Measurements from ENCODE around the gene TSPAN9.

The TSPAN9 gene

DNA sequence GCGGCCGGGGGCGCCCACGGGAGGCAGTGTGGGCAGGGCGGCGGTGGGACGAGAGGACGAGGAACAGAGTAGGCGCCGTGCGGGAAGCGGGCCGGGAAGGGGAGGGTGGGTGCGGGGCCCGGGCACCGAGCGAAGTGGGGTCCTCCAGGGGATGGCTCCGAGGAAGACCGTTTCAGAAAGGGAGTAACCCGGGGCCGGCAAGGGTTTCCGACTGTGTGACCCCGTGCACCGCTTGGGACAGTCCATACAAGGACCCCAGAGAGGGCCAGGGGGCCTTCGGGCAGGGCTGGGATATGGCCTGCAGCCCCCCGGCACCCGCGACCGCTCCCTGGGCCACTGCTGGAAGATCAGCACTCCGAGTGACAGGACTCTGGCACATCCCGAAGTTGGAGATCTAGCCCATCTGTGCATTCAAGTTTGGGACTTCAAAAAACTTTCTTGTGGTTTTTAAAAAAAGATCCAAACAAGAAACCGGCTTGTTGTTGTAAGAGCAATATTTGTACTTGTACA, 448 bp downstream of the TSPAN9 start:
- no peak for DNase-seq (ENCODE audit: low read depth)

DNA sequence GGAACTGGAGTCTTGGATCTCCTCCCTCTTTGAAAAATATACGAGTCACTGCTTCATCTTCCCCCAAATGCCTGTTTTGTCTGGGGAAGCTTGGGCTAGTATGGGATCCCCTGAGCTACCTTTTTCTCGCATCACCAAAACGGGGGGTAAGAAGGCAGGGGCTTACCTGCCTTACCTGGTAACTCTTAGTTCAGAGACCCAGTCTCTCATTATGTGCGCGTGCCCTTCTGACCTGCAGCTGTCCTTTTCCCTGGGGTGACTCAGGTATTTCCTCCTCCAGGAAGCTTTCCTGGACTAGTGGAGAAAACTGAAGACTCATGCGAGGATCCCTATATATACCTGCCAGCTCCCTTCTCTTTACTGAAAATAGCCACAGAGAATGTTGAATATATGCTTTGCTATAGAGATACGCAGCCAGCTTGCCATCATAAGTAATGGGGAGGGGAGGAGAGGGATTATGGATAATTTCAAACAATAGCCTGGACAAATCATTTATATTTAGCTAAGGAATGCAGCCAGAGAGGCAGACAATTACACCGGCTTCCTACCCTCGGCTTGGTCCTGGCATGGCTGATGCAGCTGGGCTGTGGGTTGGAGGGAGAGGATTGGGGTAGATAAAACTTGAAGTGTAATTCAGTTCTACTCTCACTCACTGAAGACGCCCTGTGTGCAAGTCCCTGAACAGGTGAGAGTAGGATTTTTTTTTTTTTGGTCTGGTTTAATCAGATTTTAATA, 1.1 kb downstream of the TSPAN9 start:
- no peak for DNase-seq (ENCODE audit: low read depth)

DNA sequence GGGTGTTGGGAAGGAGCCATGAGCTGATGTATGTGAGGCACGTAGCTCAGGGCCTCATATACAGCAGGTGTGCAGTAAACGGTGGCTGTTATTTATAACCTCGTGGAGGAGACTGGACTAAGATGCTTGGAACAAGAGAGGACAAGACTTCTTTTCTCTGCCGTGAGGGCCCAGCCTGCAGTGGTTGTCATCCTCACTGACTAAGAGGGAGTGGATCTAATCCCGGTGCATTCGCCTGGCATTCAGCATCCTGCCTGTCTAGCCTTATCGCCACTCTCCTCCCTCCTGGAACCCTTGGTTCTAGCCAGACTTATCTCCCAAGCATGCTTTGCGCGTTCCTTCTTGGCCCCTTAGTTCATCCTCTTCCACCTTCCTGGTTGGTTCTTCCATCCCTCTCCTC, 3.9 kb downstream of the TSPAN9 start:
- no peak for DNase-seq (ENCODE audit: low read depth)

DNA sequence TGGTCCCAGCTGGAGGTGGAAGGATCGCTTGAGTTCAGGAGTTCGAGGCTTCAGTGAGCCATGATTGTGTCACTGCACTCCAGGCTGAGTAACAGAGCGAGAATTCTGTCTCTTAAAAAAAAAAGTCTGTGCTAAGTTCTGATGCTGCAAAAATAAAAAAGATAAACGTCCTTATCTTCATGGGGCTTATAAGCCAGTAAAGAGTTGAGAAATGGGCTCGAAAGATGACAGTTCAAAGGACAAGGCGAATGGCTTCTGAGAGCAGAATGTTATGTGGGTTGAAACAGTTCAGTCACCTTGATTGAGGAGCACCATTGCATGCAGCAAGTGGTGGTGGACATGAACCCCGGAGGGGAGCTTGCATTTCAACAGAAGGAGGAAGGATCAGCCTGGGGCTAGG, 4.7 kb downstream of the TSPAN9 start:
- DNase-seq (ENCODE audit: low read depth), result no peak

DNA sequence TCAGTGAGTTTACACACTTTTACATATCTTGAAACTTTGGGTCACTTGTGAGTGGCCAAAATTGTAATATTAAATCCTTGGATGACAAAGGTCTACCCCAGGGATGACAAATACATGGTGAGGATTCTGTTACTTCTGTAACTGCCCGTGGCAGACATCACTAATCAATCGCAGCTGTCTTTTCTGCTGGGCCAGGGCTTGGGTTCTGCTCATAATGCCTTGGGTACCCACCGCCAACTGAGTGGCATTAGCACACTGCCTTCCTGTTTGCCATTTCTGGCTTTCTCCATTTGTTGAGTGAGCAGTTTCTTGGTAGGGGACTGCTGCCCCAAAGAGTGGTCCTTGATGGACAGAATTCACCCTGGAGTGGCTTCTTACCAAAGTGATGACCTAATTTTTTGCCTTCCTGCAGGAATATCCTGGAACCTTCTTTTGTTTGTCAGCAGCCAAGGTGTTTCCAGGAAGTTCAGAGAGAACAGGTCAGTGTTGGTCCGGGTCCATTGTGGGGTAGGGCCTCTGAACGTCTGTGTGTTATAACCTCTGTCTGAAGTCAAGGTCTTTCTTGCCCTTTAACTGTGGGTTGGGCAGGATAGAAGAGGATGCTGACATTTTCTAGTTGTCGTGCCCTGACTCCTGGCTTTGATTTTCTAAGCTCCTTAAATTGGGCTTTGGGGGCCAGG, 6.2 kb downstream of the TSPAN9 start:
- DNase-seq (ENCODE audit: low read depth), result no peak

DNA sequence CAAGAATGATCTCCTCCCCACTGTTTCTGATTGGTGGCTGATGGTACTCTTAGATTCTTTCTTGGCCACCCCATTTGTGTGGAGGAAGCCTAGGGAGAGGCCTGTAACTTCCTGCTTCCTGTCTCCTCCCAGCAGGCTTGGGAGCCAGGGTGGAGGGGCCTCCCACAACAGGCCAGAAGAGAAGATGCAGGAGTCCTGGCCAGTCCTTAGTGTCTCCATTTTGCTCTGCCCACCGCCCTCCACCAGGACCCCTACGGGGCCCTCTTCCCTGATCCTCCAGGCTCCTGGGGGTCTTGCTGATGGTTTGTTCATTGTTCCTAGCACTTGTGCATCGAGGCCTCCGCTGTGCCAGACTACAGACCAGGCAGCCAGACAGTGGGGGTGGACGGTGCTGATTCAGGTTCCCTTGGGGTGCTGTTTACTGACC, 6.8 kb downstream of the TSPAN9 start:
- no peak for DNase-seq (ENCODE audit: low read depth)

DNA sequence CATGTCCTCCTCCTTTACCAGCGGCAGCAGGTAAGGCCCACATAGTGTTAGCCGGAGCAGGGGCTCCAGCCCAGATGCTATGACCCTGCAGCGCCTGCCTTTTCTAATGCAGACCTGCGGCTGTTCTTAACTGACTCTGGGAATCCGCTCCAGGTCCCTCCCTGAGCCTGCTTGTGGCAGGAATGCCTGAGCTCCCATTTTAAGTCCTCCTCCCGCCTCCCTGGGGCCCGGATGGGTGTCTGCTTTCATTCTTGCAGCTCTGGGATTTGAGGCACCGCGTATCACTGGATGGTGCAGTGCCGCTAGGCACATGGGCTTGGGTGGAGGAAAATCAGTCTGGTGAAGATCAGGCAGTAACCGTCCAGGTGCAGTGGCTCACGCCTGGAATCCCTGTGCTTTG, 7.6 kb downstream of the TSPAN9 start:
- DNase-seq (ENCODE audit: low read depth), result no peak

DNA sequence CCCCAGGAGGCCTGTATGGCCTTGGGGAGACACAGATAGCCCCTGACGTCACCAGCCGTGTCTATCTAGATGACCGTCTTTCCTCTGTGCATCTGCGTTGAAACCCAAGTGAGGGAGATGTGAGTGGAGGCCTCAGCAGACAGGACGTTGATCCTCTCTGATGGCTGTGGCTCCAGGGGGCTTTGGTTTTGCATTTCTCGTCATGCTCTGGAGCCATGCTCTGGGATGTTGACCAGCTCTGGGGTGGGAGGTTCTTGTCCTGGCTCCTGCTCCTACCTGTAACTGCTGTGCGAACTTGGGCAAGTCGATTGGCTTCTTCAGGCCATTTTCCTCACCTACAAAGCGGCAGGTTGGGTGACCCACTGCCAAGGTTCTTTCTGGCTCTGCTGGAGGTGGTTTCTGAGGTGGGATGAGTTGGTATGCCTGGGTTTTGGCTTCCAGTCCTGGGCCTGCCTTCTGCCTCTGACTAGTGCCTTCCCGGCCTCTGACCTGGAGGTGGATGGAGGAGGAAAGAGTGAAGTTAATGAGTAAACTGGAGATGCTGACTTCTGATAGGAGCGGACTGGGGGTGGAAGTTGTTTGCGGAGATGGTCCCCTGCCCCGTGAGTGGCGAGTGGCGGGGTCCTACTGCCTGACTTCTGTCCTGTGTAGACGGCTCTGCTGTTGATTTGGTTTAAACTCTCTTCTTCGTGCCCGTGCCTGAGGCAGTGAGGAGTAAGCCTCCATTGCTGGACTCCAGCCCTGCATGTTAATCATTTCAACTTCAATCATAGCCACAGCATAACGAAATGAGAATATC, 8.4 kb downstream of the TSPAN9 start:
- no peak for DNase-seq (ENCODE audit: low read depth)

DNA sequence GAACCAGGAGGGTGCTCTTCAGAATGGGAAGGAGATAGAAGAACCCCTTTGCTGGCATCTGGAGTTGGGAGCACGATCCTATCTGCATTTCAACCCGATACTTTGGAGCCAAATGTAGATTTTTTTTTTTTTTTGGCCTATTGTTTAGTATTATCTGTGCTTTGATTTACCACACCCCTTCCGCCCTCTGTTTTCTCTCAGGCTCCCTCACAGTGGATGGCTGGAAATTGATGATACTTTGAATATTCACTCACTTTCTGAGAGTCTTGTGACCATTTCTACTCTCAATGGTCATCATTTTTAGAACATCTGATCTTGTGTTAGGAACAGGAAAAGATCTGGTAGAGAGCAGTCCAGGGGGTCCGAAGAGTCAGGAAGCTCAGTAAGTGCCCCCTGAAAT, 9.0 kb downstream of the TSPAN9 start:
- DNase-seq (ENCODE audit: low read depth), result no peak

DNA sequence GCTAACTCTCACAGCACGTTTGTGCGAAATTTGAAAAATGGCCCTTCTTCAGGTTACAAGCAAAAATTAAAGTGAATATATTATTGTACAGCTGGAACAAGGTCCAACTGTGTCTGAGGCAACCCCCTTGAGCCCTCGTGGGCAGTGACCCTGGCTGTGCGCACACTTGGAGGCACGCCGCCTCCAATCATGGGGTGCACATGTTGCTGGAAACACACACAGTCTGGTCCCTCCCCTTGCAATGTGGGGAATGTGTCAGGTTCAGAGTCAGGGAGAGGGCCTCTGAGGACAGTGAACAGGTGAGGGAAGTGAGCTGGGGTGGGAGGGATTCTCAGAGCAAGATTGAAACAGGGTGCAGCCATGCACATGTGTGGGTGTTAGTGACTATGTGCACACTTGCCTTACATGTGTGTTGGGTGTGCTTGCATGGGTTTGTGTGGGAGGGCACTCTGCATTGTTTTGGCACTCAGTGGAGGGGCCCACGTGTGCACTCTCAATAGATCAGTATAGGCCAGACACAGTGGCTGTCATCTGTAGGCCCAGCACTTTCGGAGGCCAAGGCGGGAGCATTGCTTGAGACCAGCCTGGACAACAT, 9.6 kb downstream of the TSPAN9 start:
- DNase-seq (ENCODE audit: low read depth), result no peak

DNA sequence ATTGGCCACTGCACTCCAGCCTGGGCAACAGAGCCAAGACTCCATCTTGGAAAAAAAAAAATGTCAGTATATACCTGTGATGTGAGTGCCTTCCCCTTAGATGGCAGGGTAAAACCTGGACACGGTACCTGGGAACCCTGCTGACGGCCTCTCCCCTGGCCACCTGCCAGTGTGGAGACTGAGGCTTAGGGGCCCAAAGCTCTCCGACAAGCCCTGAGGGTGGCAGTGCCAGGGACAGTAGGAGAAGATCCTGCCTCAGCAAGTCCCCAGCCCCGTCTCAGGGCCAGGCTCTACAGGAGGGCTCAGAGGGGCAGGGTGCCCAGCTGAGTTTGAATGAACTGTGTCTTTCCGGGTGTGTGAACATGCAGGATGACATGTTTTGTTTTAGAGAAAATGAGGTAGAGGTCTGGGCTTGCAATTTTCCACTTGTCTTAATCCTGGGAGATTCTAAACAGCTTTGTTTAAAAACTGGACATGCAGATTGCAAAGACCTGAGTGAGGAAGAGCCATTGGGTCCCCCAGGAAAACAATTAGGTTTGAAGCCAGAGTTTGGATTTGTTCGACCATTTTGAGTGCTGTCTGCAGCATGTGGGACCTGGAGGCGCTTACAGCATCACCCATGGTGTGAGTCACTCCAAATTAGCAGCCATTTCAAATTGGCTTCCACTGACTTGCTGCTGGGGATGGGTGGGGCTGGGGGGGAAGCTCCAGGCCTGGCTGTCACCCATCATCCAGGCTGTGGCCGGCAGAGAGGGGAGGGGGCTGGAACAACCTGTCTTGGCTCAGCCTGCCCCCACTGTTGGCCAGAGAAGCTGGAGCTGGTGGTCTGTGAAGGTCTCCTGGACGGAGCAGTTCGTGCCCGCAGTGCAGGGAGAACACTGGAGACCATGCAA, 10.8 kb downstream of the TSPAN9 start:
- no peak for DNase-seq (ENCODE audit: low read depth)

DNA sequence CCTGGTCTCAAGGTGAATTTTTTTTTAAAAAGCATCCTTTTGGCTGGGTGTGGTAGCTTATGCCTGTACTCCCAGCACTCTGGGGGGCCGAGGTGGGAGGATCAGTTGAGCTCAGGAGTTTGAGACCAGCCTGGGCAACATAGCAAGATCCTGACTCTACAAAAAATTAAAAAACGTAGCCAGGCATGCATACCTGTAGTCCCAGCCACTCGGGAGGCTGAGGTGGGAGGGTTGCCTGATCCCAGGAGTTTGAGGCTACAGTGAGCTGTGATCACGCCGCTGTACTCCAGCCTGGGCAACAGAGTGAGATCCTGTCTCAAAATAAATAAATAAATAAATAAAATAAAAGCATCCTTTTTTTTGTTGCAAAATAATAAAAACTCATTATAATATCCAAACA, 12.4 kb downstream of the TSPAN9 start:
- no peak for DNase-seq (ENCODE audit: low read depth)

DNA sequence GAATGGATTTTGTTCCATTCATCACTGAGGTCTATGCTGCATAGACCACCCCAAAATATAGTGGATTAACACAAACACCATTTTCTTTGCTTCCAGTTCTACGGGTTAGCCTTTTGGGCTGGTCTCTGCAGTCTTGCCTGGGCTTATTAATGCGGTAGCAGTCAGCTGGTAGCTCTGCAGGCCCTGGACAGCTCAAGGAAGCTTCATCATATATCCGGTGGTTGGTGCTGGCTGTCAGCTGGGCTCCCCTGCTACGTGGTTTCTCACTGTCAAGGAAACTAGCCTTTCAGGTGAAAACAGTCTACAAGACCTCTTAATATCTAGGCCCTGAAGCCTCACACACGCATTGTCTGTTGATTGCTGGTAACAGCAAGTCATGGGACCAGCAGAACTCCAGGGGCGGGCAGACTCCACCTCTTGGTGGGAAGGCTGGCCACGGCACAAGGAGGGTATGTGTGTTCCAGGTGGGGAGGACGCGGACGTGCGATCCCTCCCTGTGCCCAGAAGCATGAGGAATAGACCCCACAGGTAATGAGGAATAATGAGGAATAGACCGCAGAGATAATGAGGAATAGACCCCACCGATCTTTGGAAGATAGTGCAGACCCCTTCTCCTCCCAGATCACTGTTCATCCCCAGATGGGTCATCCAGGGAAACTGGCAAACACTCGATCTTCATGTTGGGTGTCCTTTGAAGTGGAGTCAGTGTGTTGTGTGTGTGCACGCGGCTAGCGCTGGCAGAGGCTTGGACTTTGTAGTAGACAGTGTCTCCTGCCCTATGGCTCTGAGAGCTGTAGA, 13.3 kb downstream of the TSPAN9 start:
- no peak for DNase-seq (ENCODE audit: low read depth)

DNA sequence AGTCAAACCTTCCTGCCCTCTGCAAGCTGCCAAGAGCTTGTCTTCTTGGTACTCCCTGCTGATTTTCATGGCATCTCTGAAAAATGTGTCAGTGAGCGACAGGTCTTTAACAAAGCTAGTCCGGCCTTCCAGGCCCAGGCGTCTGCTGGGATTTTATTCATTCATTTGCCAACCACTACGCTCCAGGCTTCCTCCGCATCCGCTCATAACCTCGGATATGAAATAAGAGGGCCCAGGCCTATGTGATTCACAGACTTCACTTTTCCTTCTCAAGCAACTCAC, 13.8 kb downstream of the TSPAN9 start:
- DNase-seq (ENCODE audit: low read depth), result no peak

DNA sequence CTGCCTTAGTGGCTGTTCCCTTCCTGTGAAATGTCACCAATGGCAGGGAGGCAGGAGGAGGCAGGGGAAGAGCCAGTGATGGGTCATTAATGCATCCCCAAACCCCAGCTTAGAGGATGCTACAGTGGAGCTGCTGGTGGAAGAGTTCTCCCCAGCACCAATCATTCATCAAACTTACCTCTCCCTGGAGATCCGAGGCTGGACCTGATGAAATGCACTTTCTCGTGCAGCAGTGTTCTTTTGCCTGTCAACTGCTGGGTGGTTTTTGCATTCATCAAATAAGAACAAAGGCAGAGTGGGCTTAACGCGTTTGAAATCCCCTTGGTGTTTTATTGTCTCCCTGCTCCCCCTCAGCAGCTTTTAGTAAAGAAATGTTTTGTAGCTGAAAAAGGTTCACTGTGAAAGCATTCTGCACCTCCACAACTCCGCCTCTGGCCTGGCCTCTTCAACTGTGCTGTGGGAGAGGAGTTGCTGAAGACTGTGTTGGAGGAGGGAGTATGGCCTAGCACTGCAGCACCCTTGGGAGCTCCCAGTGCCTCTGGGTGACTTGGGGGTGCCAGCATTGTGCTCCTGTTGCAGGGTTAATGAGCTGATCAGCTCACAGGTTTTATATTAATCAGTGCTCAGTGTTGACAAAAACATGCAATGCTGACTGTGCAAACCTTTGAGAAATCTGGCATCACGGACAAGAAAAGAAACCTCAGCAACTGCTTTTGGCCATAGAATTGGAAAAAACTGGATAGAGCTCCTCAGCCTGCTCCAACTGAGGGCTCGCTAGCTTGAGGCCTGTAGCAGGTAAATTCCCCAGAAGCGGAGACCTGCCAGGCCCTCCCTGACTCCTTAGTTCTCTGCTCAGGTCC, 14.4 kb downstream of the TSPAN9 start:
- DNase-seq (ENCODE audit: low read depth), result no peak

DNA sequence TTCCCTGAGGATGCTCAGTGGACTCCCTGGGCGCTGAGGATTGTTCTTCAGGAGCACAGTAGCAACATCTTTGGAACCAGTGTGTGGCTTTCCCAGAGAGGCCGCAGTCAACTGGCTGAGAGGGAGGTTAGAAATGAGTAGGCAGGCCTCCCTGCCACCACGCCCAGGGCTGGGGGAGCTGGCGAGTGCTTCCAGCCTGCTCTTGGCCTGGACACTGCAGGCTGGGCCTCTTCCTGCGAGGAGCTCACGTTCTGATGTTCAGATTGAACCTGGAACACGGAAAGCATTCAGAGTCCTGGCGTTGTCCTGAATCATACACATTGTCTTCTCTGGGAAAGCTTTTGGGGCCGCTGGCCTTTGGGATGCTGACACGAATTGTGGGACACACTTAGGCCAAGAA, 15.6 kb downstream of the TSPAN9 start:
- DNase-seq (ENCODE audit: low read depth), result no peak

DNA sequence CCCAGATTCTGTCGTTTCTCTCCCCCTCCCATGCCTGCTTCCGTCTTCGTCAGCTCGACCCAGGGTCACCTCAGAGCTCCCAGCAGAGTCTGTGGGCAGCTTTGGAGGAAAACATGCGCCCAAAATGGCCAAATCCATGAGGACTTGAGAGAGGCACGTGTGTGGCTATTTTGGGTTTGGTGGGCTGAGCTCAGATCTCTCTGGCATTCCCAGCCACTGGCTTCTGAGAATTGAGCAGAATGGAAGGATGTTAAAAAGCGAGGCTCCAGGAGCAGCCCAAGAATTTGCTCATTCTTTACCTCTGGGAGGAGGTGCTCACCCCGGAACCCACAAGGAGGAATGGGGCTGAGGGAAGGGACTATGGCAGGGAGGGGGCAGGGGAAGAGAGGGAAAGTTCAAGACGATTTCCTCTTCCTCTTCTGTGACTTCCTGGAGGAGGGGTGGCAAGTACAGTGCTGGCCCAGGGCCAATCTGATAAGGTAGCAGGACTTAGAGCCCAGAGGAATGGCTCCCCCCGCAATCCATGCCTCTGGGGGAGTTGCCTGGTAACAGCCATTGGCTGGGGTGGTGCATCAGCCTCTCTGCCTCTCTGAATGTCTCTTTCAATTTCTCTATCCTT, 20.1 kb downstream of the TSPAN9 start:
- DNase-seq (ENCODE audit: low read depth), result no peak

DNA sequence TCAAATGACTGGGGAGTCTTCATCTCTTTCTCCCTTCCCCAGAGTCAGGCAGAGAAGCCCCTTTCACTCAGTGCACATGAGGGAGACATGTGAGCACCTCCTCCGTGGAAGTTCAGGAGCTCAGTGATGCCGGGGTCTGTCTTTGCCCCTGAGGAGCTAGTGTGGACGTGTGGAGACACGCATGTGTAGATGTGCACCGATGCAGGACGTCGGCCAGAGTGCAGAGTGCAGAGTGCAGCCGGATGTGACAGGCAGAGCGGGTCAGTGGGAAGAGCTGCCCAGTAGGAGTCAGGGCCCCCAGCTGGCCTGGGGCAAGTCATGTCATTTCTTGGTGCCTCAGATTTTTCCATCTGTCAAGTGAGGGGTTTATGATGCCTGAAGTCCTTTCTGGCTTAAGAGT, 20.7 kb downstream of the TSPAN9 start:
- no peak for DNase-seq (ENCODE audit: low read depth)

DNA sequence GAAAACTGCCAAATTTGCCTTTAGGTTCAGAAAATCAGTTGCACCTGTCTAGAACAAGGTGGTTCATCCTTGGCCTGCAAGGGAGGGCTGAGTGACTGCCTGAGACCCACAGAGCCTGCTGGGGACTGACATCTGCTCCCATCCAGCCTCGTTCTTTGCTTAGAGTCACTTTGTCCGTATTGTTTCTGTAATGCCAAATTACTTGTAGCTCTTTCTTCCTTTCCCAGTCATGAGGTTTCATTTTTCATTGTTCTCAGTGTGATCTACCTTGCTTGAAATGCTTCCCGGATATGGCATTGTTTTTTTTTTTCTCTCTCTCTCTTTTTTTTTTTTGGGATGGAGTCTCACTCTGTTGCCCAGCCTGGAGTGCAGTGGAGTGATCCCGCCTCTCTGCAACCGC, 21.3 kb downstream of the TSPAN9 start:
- DNase-seq (ENCODE audit: low read depth), result no peak

Data from GM04503 (cell line).